A673 (cell line): Measurements from ENCODE around the gene SCRG1.

Source experiments
- CTCF ChIP-seq: fragments of 300-800, 200-600 bp; sonication (generic); conservative IDR thresholded peaks from 2 replicates; pipeline ENCODE4 v1.5.1; 2017; ENCODE audit warnings: low read depth, mild to moderate bottlenecking, antibody characterized with exemption, low read length, moderate library complexity, mixed read lengths
- EZH2 ChIP-seq: fragments of 200-600 bp; sonication (generic); IDR thresholded peaks from 2 replicates; pipeline ENCODE4 v1.6.1; 2017; ENCODE audit warnings: borderline replicate concordance, low read depth, mild to moderate bottlenecking, mixed read lengths, antibody characterized with exemption, low read length; ENCODE audit not compliant: poor library complexity, severe bottlenecking

- TF ChIP-seq CTCF (no peak), EZH2 (no peak)
These were observed 18.9 kb upstream of the SCRG1 start for GRCh38 chr4:173417833-173418232.
